Liver (tissue), 3 donors: ENCODE measurements around the gene ALG9.
"Not testable (repeated sequence)": the region's sequence is repeated elsewhere in the genome, so short reads cannot be mapped to it uniquely, and the experiment has no call there.

Source experiments
- ATF3 ChIP-seq: IDR thresholded peaks from 2 replicates; pipeline ENCODE4 v1.6.1; 2016; ENCODE audit warnings: antibody characterized with exemption
- CTCF ChIP-seq: fragments of 150-350 bp; IDR thresholded peaks from 2 replicates; pipeline ENCODE4 v1.5.1; 2017; ENCODE audit warnings: improper control_type of control experiment, low read depth, low read length; ENCODE audit not compliant: missing input control
- GABPA ChIP-seq, 2 donors: IDR thresholded peaks in 1 of 2; conservative IDR thresholded peaks in 1 of 2; 2 replicates each; pipeline ENCODE4 v1.6.1; 2016; ENCODE audit warnings: antibody characterized with exemption in 2 of 2, mild to moderate bottlenecking in 1 of 2, moderate library complexity in 1 of 2
- HNF4G ChIP-seq: IDR thresholded peaks from 2 replicates; pipeline ENCODE4 v1.6.1; 2016; ENCODE audit warnings: antibody characterized with exemption
- JUND ChIP-seq, 2 donors: IDR thresholded peaks; 2 replicates each; pipeline ENCODE4 v1.6.1; 2016; ENCODE audit warnings: antibody characterized with exemption in 2 of 2
- MAX ChIP-seq: IDR thresholded peaks from 2 replicates; pipeline ENCODE4 v1.6.1; 2016; ENCODE audit warnings: antibody characterized with exemption
- RAD21 ChIP-seq, 2 donors: IDR thresholded peaks; 2 replicates each; pipeline ENCODE4 v1.6.1; 2016; ENCODE audit warnings: antibody characterized with exemption in 2 of 2, mild to moderate bottlenecking in 2 of 2
- REST ChIP-seq: IDR thresholded peaks from 2 replicates; pipeline ENCODE4 v1.6.1; 2016; ENCODE audit warnings: antibody characterized with exemption, mild to moderate bottlenecking
- RXRA ChIP-seq, 2 donors: IDR thresholded peaks; 2 replicates each; pipeline ENCODE4 v1.6.1; 2017 to 2018; ENCODE audit warnings: antibody characterized with exemption in 2 of 2, mild to moderate bottlenecking in 1 of 2
- SP1 ChIP-seq: IDR thresholded peaks from 2 replicates; pipeline ENCODE4 v1.6.1; 2018; ENCODE audit warnings: antibody characterized with exemption, mild to moderate bottlenecking
- TAF1 ChIP-seq: conservative IDR thresholded peaks from 2 replicates; pipeline ENCODE4 v1.6.1; 2016; ENCODE audit warnings: antibody characterized with exemption, mild to moderate bottlenecking
- YY1 ChIP-seq: IDR thresholded peaks from 2 replicates; pipeline ENCODE4 v1.6.1; 2016; ENCODE audit warnings: antibody characterized with exemption, mild to moderate bottlenecking
- donor health status: healthy.
- donor health status: healthy.

- TF ChIP-seq CTCF; MAX; GABPA (IDR thresholded peaks at IDR 0.05 in 1 of 2, conservative IDR thresholded peaks at IDR 0.05 in 1 of 2); SP1; TAF1; REST; RAD21 (IDR thresholded peaks at IDR 0.05); ATF3; JUND (IDR thresholded peaks at IDR 0.05); RXRA (IDR thresholded peaks at IDR 0.05); YY1; HNF4G: not testable (repeated sequence)
Observed at GRCh38 chr11:111885053-111885452, 13.7 kb upstream of the ALG9 start.
